Body of pancreas (tissue), 4 donors: ENCODE results near the gene LYPLA2. TPM values are rescaled to one million over a fixed set of nuclear protein-coding genes. Genes with fewer than 3 reads are reported as not detected.

Source experiments
- ATAC-seq: fragments of 150-250 bp; one replicate; pipeline ENCODE4 v1.9.1; 2016
- DNase-seq, 4 donors: peaks; one replicate each; pipeline ENCODE4 v3.0.0-alpha.2; 2019
- H3K27ac ChIP-seq, 4 donors: fragments of 200-600 bp; sonication (generic); 1 replicate in 3 of 4; 2 replicates in 1 of 4; pipeline versions ENCODE4 v1.5.1 to v1.6.1; 2016 to 2019; ENCODE audit warnings: mild to moderate bottlenecking in 1 of 4, mixed read lengths in 1 of 4, moderate library complexity in 1 of 4
- H3K27me3 ChIP-seq, 2 donors: fragments of 200-600 bp; sonication (generic); one replicate each; pipeline ENCODE4 v1.6.0; 2016; ENCODE audit warnings: mild to moderate bottlenecking in 1 of 2
- H3K36me3 ChIP-seq, 2 donors: fragments of 200-600 bp; sonication (generic); replicated peaks in 1 of 2; 2 replicates each; pipeline ENCODE4 v1.5.1; 2016; ENCODE audit warnings: low read depth in 2 of 2; ENCODE audit not compliant: insufficient read depth in 1 of 2
- H3K4me1 ChIP-seq: fragments of 200-600 bp; sonication (generic); one replicate; pipeline ENCODE4 v1.6.0; 2016
- H3K4me3 ChIP-seq, 2 donors: fragments of 200-600 bp; sonication (generic); 1 replicate in 1 of 2; 2 replicates in 1 of 2; pipeline ENCODE4 v1.5.1; 2016 to 2019
- H3K9me3 ChIP-seq, 3 donors: fragments of 200-600 bp; sonication (generic); 1 replicate in 2 of 3; 2 replicates in 1 of 3; pipeline ENCODE4 v1.5.1; 2016
- POLR2A ChIP-seq, 3 donors: fragments of 450-650 bp; IDR thresholded peaks; one replicate each; pipeline ENCODE4 v1.6.1; 2016; ENCODE audit warnings: antibody characterized with exemption in 3 of 3, mild to moderate bottlenecking in 2 of 3
- WGBS, 2 donors: methylation state at CpG; one replicate each; pipeline ENCODE4 v1.1.5; 2017; 5-methylcytosine and 5-hydroxymethylcytosine counted together
- intact Hi-C: fragments of 100-400 bp; cut with DNase I; formaldehyde crosslinking; loops from one replicate; pipeline ENCODE4 v1.15.1; 2023
- total RNA-seq, 2 donors: library from RNA; depleted of rRNA; stranded (reverse); fragments of >200 nt; gene quantifications; one replicate each; pipeline ENCODE4 v1.1.0, GENCODE V29; 2016
- TF ChIP-seq, protein P1 (sequence below), 7 experiments: fragments of 450-650 bp in 4 of 7; fragments of 200-600 bp in 3 of 7; sonication (generic) in 3 of 7; IDR thresholded peaks; one replicate each; pipeline ENCODE4 v1.5.1; 2016 to 2019; ENCODE audit warnings: antibody characterized with exemption in 7 of 7

Gene LYPLA2
- total RNA-seq, 2 donors from 2014 or later = 20.4 to 28.5 TPM

- intact Hi-C loops = no loop called here
Observed at GRCh38 chr1:23836037-23836436, 45.1 kb downstream of the LYPLA2 start.

DNA sequence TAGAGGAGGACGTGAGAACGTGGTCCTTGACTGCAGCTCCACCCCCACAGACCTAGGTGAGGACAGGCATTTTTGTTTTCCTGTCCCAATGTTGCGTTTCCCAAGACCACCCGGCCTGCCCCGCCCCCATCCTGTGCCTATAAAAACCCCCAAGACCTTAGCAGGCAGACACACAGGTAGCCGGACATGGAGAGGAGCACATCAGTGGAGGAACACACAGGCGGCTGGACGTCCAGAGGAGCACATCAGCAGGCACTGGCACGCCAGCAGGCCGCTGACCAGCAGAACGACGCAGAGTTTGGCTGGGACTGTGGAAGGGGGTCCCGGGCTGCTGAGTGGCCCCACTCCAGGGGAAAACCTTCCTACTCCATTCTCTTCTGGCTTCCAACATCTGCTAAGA lies 47.0 kb downstream of the LYPLA2 start:
- 5 to 7% methylated on average over 11 to 13 of the region's 13 CpGs for WGBS, 2 donors
- TF ChIP-seq POLR2A (IDR thresholded peaks at IDR 0.05) = no peak
- TF ChIP-seq, protein P1, sequence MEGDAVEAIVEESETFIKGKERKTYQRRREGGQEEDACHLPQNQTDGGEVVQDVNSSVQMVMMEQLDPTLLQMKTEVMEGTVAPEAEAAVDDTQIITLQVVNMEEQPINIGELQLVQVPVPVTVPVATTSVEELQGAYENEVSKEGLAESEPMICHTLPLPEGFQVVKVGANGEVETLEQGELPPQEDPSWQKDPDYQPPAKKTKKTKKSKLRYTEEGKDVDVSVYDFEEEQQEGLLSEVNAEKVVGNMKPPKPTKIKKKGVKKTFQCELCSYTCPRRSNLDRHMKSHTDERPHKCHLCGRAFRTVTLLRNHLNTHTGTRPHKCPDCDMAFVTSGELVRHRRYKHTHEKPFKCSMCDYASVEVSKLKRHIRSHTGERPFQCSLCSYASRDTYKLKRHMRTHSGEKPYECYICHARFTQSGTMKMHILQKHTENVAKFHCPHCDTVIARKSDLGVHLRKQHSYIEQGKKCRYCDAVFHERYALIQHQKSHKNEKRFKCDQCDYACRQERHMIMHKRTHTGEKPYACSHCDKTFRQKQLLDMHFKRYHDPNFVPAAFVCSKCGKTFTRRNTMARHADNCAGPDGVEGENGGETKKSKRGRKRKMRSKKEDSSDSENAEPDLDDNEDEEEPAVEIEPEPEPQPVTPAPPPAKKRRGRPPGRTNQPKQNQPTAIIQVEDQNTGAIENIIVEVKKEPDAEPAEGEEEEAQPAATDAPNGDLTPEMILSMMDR (IDR thresholded peaks at IDR 0.05) = no peak
- intact Hi-C loops = no loop called here
- Histone ChIP-seq H3K27me3 (no peaks in the 10 kb centered on the region), H3K36me3 (no peaks in the 10 kb centered on the region), H3K4me1 (peaks cover 13% of the 10 kb centered on the region), H3K4me3 (no peak overlapping the region), H3K27ac (no peak overlapping the region), H3K9me3 (no peaks in the 10 kb centered on the region)
- ATAC-seq (no peak), DNase-seq (peak in 1 of 4 donors; percentile 2)

More at GRCh38 chr1:23836037-23836436, 45.1 kb downstream of the LYPLA2 start:
- H3K36me3 ChIP-seq = no peaks in the 10 kb centered on the region
- no peaks in the 10 kb centered on the region for H3K9me3 ChIP-seq
- H3K4me1 ChIP-seq = peaks cover 13% of the 10 kb centered on the region
- TF ChIP-seq, protein P1 (IDR thresholded peaks at IDR 0.05) = no peak
- TF ChIP-seq POLR2A (IDR thresholded peaks at IDR 0.05) = no peak
- ATAC-seq (no peak), DNase-seq (no peak)
- H3K27me3 ChIP-seq = no peaks in the 10 kb centered on the region
- H3K4me3 ChIP-seq = no peak overlapping the region
- H3K27ac ChIP-seq = no peak overlapping the region
- 57 to 60% methylated on average over 3 of the region's 3 CpGs for WGBS, 2 donors

DNA sequence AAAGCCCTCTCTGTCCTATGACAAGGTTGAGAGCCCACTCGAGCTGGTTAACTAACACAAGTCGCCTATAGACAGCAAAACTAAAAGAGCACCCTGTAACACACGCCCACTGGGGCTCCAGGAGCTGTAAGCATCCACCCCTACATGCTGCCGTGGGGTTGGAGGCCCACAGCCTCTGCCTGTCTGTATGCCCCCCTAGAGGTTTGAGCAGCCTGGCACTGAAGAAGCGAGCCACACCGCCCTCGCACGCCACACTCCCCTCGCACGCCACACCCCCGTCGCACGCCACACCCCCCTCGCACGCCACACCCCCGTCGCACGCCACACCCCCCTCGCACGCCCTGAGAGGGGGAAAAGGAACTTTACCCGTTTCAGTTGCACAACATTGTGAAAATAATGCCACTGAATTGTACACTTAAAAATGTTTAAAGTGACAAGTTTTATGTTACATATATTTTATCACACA lies 47.5 kb downstream of the LYPLA2 start:
- intact Hi-C loops = no loop called here
- no peak for TF ChIP-seq POLR2A (IDR thresholded peaks at IDR 0.05)
- TF ChIP-seq, protein P1 (IDR thresholded peaks at IDR 0.05) = peak in 1 of 7 experiments; percentile 8
- H3K4me1 ChIP-seq = peaks cover 13% of the 10 kb centered on the region
- peak; percentile 66 to 71 (median 68) for DNase-seq
- no peaks in the 10 kb centered on the region for H3K36me3 ChIP-seq
- no peaks in the 10 kb centered on the region for H3K9me3 ChIP-seq
- H3K27me3 ChIP-seq = no peaks in the 10 kb centered on the region
- 0 to 1% methylated on average over 3 to 21 of the region's 21 CpGs for WGBS, 2 donors
- H3K4me3 ChIP-seq = no peak overlapping the region
- no peak overlapping the region for H3K27ac ChIP-seq
- ATAC-seq = peak; percentile 97

DNA sequence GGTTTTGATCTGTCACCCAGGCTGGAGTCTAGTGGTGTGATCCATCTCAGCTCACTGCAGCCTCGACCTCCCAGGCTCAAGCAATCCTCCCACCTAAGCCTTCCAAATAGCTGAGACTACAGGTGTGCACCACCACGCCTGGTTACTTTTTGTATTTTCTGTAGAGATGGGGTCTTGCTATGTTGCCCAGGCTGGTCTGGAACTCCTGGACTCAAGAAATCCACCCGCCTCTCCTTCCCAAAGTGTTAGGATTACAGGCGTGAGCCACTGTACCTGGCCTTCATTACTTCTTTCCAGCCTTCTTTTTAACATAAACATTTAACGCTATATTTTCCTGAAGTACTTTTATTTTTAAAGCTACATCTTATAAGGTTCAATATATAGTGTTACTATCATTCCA lies 52.7 kb downstream of the LYPLA2 start:
- intact Hi-C loops = no loop called here
- no peaks in the 10 kb centered on the region for H3K9me3 ChIP-seq
- no peak for TF ChIP-seq POLR2A (IDR thresholded peaks at IDR 0.05)
- TF ChIP-seq, protein P1 (IDR thresholded peaks at IDR 0.05) = no peak
- ATAC-seq = no peak
- no peak overlapping the region for H3K27ac ChIP-seq
- 89 to 95% methylated on average over 5 of the region's 5 CpGs for WGBS, 2 donors
- H3K36me3 ChIP-seq = peaks cover 0 to 2% of the 10 kb centered on the region in 2 donors
- no peak for DNase-seq
- H3K4me1 ChIP-seq = peaks cover 4% of the 10 kb centered on the region
- no peak overlapping the region for H3K4me3 ChIP-seq
- H3K27me3 ChIP-seq = no peaks in the 10 kb centered on the region

Other genes with a start within 250 kb of the LYPLA2 start
- 100 to 1,000 TPM in 1 of 2 donors, 10 to 100 TPM in 1; 65.9 to 118 TPM for gene ID3, start 231.6 kb upstream of the LYPLA2 start, total RNA-seq
- 100 to 1,000 TPM; 553 to 720 TPM for gene RPL11, start 99.3 kb upstream of the LYPLA2 start, total RNA-seq
- 10 to 100 TPM; 22.6 to 28.0 TPM for gene ELOA, start 47.7 kb upstream of the LYPLA2 start, total RNA-seq
- 10 to 100 TPM; 31.9 to 32.3 TPM for gene PITHD1, start 12.7 kb upstream of the LYPLA2 start, total RNA-seq
- gene GALE, start 9.6 kb downstream of the LYPLA2 start, total RNA-seq = 10 to 100 TPM; 29.3 to 32.7 TPM
- gene HMGCL, start 34.3 kb downstream of the LYPLA2 start, total RNA-seq = 10 to 100 TPM; 18.9 to 21.1 TPM
- 10 to 100 TPM; 21.3 to 27.0 TPM for gene FUCA1, start 77.1 kb downstream of the LYPLA2 start, total RNA-seq
- gene CNR2, start 122.2 kb downstream of the LYPLA2 start, total RNA-seq = not detected
- 10 to 100 TPM; 54.4 to 64.6 TPM for gene PNRC2, start 168.7 kb downstream of the LYPLA2 start, total RNA-seq
- gene SRSF10, start 189.2 kb downstream of the LYPLA2 start, total RNA-seq = 10 to 100 TPM; 61.5 to 89.7 TPM